Hepatocyte (in vitro differentiated cells): ENCODE results near the gene STIMATE. TPM values are rescaled to one million over a fixed set of nuclear protein-coding genes. Genes with fewer than 3 reads are reported as not detected.

Experiments
- DNase-seq: peaks from one replicate; pipeline ENCODE4 v3.0.0-alpha.2; 2016; ENCODE audit warnings: low spot score
- H2AFZ ChIP-seq: fragments of 200-600 bp; sonication (generic); 2 replicates; pipeline ENCODE4 v1.6.0; 2016; ENCODE audit warnings: antibody characterized with exemption, mild to moderate bottlenecking
- H3K27ac ChIP-seq: fragments of 200-600 bp; sonication (generic); 2 replicates; pipeline ENCODE4 v1.5.1; 2016; ENCODE audit warnings: mild to moderate bottlenecking
- H3K27me3 ChIP-seq: fragments of 200-600 bp; sonication (generic); 2 replicates; pipeline ENCODE4 v1.6.1; 2016
- H3K36me3 ChIP-seq: fragments of 200-600 bp; sonication (generic); replicated peaks from 2 replicates; pipeline ENCODE4 v1.5.1; 2016; ENCODE audit warnings: low read depth; ENCODE audit not compliant: insufficient read depth
- H3K4me1 ChIP-seq: fragments of 200-600 bp; sonication (generic); 2 replicates; pipeline ENCODE4 v1.5.1; 2016; ENCODE audit warnings: mild to moderate bottlenecking, moderate library complexity; ENCODE audit not compliant: insufficient read depth
- H3K4me2 ChIP-seq: fragments of 200-600 bp; sonication (generic); 2 replicates; pipeline ENCODE4 v1.6.0; 2016
- H3K4me3 ChIP-seq: fragments of 200-600 bp; sonication (generic); 2 replicates; pipeline ENCODE4 v1.5.1; 2016; ENCODE audit warnings: mild to moderate bottlenecking
- H3K79me2 ChIP-seq: fragments of 200-600 bp; sonication (generic); 2 replicates; pipeline ENCODE4 v1.6.0; 2017; ENCODE audit warnings: mild to moderate bottlenecking
- H3K9me2 ChIP-seq: fragments of 200-600 bp; sonication (generic); replicated peaks from 2 replicates; pipeline ENCODE4 v1.6.0; 2017; ENCODE audit warnings: mild to moderate bottlenecking; ENCODE audit not compliant: insufficient read depth
- H3K9me3 ChIP-seq: fragments of 200-600 bp; sonication (generic); 2 replicates; pipeline ENCODE4 v1.5.1; 2016; ENCODE audit warnings: low read depth, mild to moderate bottlenecking
- H4K20me1 ChIP-seq: fragments of 200-600 bp; sonication (generic); 2 replicates; pipeline ENCODE4 v1.6.0; 2016; ENCODE audit warnings: mild to moderate bottlenecking; ENCODE audit not compliant: insufficient read depth, poor library complexity, severe bottlenecking
- CTCF ChIP-seq: fragments of 200-600 bp; sonication (generic); IDR thresholded peaks from 2 replicates; pipeline ENCODE4 v1.5.1; 2016; ENCODE audit warnings: antibody characterized with exemption, mild to moderate bottlenecking; ENCODE audit not compliant: poor library complexity
- EZH2 ChIP-seq: fragments of 200-600 bp; sonication (generic); IDR thresholded peaks from 2 replicates; pipeline ENCODE4 v1.6.1; 2016; ENCODE audit warnings: antibody characterized with exemption, mild to moderate bottlenecking, borderline replicate concordance
- EZH2phosphoT487 ChIP-seq: fragments of 200-600 bp; sonication (generic); IDR thresholded peaks from one replicate; pipeline ENCODE4 v1.6.1; 2018; ENCODE audit warnings: antibody characterized with exemption, mild to moderate bottlenecking, low read depth, moderate library complexity; ENCODE audit not compliant: unreplicated experiment, severe bottlenecking
- WGBS: methylation state at CpG from one replicate; pipeline ENCODE4 v1.1.6; 2016; ENCODE audit warnings: low lambda C conversion rate; ENCODE audit errors: missing lambda C conversion rate; 5-methylcytosine and 5-hydroxymethylcytosine counted together
- polyA plus RNA-seq: library from polyadenylated mRNA; unstranded; fragments of >200 nt; fragmentation: Nextera tagmentation; extraction: Ambion mirVana; gene quantifications from 2 replicates; pipeline ENCODE4 v1.2.1, GENCODE V29; 2016
- total RNA-seq: library from RNA; depleted of rRNA; stranded (reverse); fragments of >200 nt; gene quantifications from 2 replicates; pipeline ENCODE4 v1.2.3, GENCODE V29; 2014

Gene STIMATE
- total and polyA plus RNA-seq, 2 experiments from 2014 or later = 14.5 to 20.4 TPM

- TF ChIP-seq CTCF (no peak), EZH2 (no peak), EZH2phosphoT487 (no peak)
- Histone ChIP-seq H3K9me3 (no peaks in the 10 kb centered on the region), H3K4me3 (no peak overlapping the region), H3K27me3 (no peaks in the 10 kb centered on the region), H3K4me1 (no peaks in the 10 kb centered on the region), H2AFZ (no peak overlapping the region), H3K9me2 (no peaks in the 10 kb centered on the region), H4K20me1 (no peaks in the 10 kb centered on the region), H3K4me2 (no peak overlapping the region), H3K79me2 (no peaks in the 10 kb centered on the region), H3K27ac (no peak overlapping the region), H3K36me3 (no peaks in the 10 kb centered on the region)
- WGBS = 97% methylated on average over 13 of the region's 13 CpGs
- no peak for DNase-seq
Observed at GRCh38 chr3:52865994-52866393, 31.4 kb downstream of the STIMATE start.

GRCh38 chr3:52860424-52860768 is 37.0 kb downstream of the STIMATE start:
- Histone ChIP-seq H2AFZ (no peak overlapping the region), H3K27ac (no peak overlapping the region), H3K36me3 (no peaks in the 10 kb centered on the region), H3K9me2 (no peaks in the 10 kb centered on the region), H3K4me3 (no peak overlapping the region), H3K4me2 (no peak overlapping the region), H4K20me1 (no peaks in the 10 kb centered on the region), H3K79me2 (no peaks in the 10 kb centered on the region), H3K27me3 (no peaks in the 10 kb centered on the region), H3K9me3 (no peaks in the 10 kb centered on the region), H3K4me1 (no peaks in the 10 kb centered on the region)
- WGBS = 95% methylated on average over 8 of the region's 8 CpGs
- TF ChIP-seq EZH2 (no peak), CTCF (no peak), EZH2phosphoT487 (no peak)
- DNase-seq = no peak

GRCh38 chr3:52859686-52860423 is 37.5 kb downstream of the STIMATE start:
- 92% methylated on average over 8 of the region's 8 CpGs for WGBS
- H4K20me1 ChIP-seq = no peaks in the 10 kb centered on the region
- no peak overlapping the region for H3K27ac ChIP-seq
- H3K79me2 ChIP-seq = no peaks in the 10 kb centered on the region
- H2AFZ ChIP-seq = no peak overlapping the region
- H3K27me3 ChIP-seq = no peaks in the 10 kb centered on the region
- no peaks in the 10 kb centered on the region for H3K4me1 ChIP-seq
- H3K36me3 ChIP-seq = no peaks in the 10 kb centered on the region
- no peak overlapping the region for H3K4me2 ChIP-seq
- H3K9me3 ChIP-seq = no peaks in the 10 kb centered on the region
- H3K4me3 ChIP-seq = no peak overlapping the region
- TF ChIP-seq CTCF (no peak), EZH2 (no peak), EZH2phosphoT487 (no peak)
- DNase-seq = no peak
- H3K9me2 ChIP-seq = no peaks in the 10 kb centered on the region
